Measurements from ENCODE around the gene PFKP. TPM values are rescaled to one million over a fixed set of nuclear protein-coding genes. Genes with fewer than 3 reads are reported as not detected.
A peak's percentile ranks its signal among the peaks of the same experiment; 100 is the strongest.

PFKP gene
- polyA plus RNA-seq, 2 of the 4 experiments (the other 2 are of a cell fraction), result 164 to 279 TPM

DNA sequence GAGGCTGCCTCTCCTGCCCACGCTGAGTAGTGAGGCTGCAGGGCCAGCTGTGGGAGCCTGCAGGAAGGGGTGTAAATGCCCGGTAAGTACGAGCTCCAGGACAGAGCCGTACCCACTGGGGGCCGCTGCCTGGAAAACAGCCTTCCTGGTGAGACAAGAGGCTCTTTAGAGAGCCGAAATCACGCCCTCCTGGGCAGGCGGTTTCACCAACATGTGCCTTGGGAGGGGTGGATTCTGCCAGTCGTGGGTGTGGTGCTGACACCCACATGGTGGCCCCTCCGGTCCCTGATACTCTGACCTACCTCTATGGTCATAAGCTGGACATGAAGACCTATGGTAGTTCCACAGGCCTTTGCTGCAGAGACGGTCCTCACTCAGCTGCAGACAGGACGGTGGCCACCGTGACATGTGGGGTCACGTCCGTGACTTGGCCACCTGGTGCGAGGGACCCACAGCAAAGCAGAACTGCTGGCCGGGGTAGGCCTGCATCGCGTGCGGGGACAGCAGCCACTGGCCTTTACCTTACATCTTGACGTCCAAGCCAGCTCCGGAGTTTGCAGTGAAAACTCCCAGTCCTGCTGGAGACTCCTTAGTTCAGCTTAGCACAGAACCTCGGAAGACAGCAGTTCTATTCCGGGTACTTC lies 58.3 kb downstream of the PFKP start:
- peak overlapping the region in 1 of 2 experiments; percentile 37; a peak in 3 of 6 replicates for H3K27ac ChIP-seq
- H3K4me3 ChIP-seq, result no peak overlapping the region
- no peak for DNase-seq (ENCODE audit: low read depth in 1 of 2, low spot score in 1 of 2)
- no peak for FAIRE-seq
- ATAC-seq, result no peak
- TF ChIP-seq RARB (CRISPR knock-in tag; IDR thresholded peaks at IDR 0.05) (no peak), TFCP2L1 (CRISPR knock-in tag; IDR thresholded peaks at IDR 0.05) (no peak)
- H3K4me2 ChIP-seq, result no peak overlapping the region
- POLR2A ChIA-PET, result no interaction called here
- 93% methylated on average over 23 of the region's 24 CpGs for WGBS (ENCODE audit: missing lambda C conversion rate)
- peaks cover 21% of the 10 kb centered on the region for H3K4me1 ChIP-seq
- CTCF ChIA-PET, result interaction anchor here (0.7 to 1.4 kb wide), 3 partner anchors 10 to 81 kb away, joined by 3 to 5 read pairs (median 3); no protein-coding TSS in a partner anchor
- H3K9me3 ChIP-seq, result no peaks in the 10 kb centered on the region

- TF ChIP-seq SREBF2 (IDR thresholded peaks at IDR 0.05), result no peak
- TF ChIP-seq, protein P1, sequence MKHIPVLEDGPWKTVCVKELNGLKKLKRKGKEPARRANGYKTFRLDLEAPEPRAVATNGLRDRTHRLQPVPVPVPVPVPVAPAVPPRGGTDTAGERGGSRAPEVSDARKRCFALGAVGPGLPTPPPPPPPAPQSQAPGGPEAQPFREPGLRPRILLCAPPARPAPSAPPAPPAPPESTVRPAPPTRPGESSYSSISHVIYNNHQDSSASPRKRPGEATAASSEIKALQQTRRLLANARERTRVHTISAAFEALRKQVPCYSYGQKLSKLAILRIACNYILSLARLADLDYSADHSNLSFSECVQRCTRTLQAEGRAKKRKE (CRISPR knock-in tag; IDR thresholded peaks at IDR 0.05; ENCODE audit: low read depth), result no peak
- no peak for TF ChIP-seq PHF8 (IDR thresholded peaks at IDR 0.05; ENCODE audit: borderline replicate concordance, low read depth)
- TF ChIP-seq CBX8 (IDR thresholded peaks at IDR 0.05), result no peak
- TF ChIP-seq KDM1A (IDR thresholded peaks at IDR 0.05; ENCODE audit: low read depth), result no peak
- TF ChIP-seq EP300 (IDR thresholded peaks at IDR 0.05), result no peak
- TF ChIP-seq RARB (CRISPR knock-in tag; IDR thresholded peaks at IDR 0.05), result no peak
- TF ChIP-seq HOXA7 (CRISPR knock-in tag; IDR thresholded peaks at IDR 0.05), result no peak
- TF ChIP-seq HOXB5 (CRISPR knock-in tag; IDR thresholded peaks at IDR 0.05), result no peak
- TF ChIP-seq HMGXB4 (CRISPR knock-in tag; IDR thresholded peaks at IDR 0.05; ENCODE audit: borderline replicate concordance), result no peak
- no peak for TF ChIP-seq MYC (IDR thresholded peaks at IDR 0.05; ENCODE audit: borderline replicate concordance, low read length)
- no peak for TF ChIP-seq PBX3 (IDR thresholded peaks at IDR 0.05)
- TF ChIP-seq FOXS1 (CRISPR knock-in tag; IDR thresholded peaks at IDR 0.05), result no peak
- no peak for TF ChIP-seq RAD21 (conservative IDR thresholded peaks at IDR 0.05 in 1 of 2, IDR thresholded peaks at IDR 0.05 in 1 of 2)
- no peak for TF ChIP-seq POLR2AphosphoS2 (conservative IDR thresholded peaks at IDR 0.05; ENCODE audit: low read length)
- TF ChIP-seq E2F6 (IDR thresholded peaks at IDR 0.05; ENCODE audit: borderline replicate concordance, low read depth), result no peak
- no peak for TF ChIP-seq BHLHE40 (IDR thresholded peaks at IDR 0.05; ENCODE audit: low read depth, low read length)
- no peak for TF ChIP-seq HDAC2 (IDR thresholded peaks at IDR 0.05)
- TF ChIP-seq CBX2 (IDR thresholded peaks at IDR 0.05; ENCODE audit: borderline replicate concordance, low read depth), result no peak
- no peak for TF ChIP-seq FOSB (CRISPR knock-in tag; IDR thresholded peaks at IDR 0.05)
- H3K4me1 ChIP-seq, result peaks cover 25% of the 10 kb centered on the region
- no peaks in the 10 kb centered on the region for H3K9me3 ChIP-seq
- H3K27ac ChIP-seq, result peak overlapping the region in 1 of 2 experiments; percentile 37; a peak in 3 of 6 replicates
- no peak overlapping the region for H3K4me2 ChIP-seq
- no peak for DNase-seq (ENCODE audit: low read depth in 1 of 2, low spot score in 1 of 2)
- ATAC-seq, result no peak
- ChIA-PET CTCF (interaction anchor here (0.7 kb wide), 1 partner anchor 82 kb away, joined by 3 read pairs; no protein-coding TSS in a partner anchor), POLR2A (no interaction called here)
- WGBS (ENCODE audit: missing lambda C conversion rate), result 94% methylated on average over 13 of the region's 15 CpGs
- H3K4me3 ChIP-seq, result no peak overlapping the region
- FAIRE-seq, result no peak
These were observed 58.9 kb downstream of the PFKP start for GRCh38 chr10:3126249-3126648.

Data from A549 (cell line).